Upper lobe of left lung (tissue), 6 donors: Measurements from ENCODE around the gene ZNF625. TPM values are rescaled to one million over a fixed set of nuclear protein-coding genes. Genes with fewer than 3 reads are reported as not detected.
A peak's percentile ranks its signal among the peaks of the same experiment; 100 is the strongest.

Experiments used
- ATAC-seq, 2 donors: fragments of 200-7000 bp; cut with Tn5 transposase; one replicate each; pipeline ENCODE4 v1.9.1; 2022; ENCODE audit warnings: mild to moderate bottlenecking in 2 of 2, moderate library complexity in 2 of 2; ENCODE audit not compliant: low FRiP score in 2 of 2
- DNase-seq, 2 donors: peaks; one replicate each; pipeline ENCODE4 v3.0.0-alpha.2; 2019 to 2020
- H3K27ac ChIP-seq, 4 donors: fragments of 200-600 bp; sonication (generic); one replicate each; pipeline ENCODE4 v1.5.1; 2016 to 2019
- H3K27me3 ChIP-seq, 4 donors: fragments of 200-600 bp; sonication (generic); one replicate each; pipeline ENCODE4 v1.5.1; 2017 to 2019
- H3K36me3 ChIP-seq, 4 donors: fragments of 200-600 bp; sonication (generic); one replicate each; pipeline ENCODE4 v1.5.1; 2016 to 2019
- H3K4me1 ChIP-seq, 4 donors: fragments of 200-600 bp; sonication (generic); one replicate each; pipeline ENCODE4 v1.5.1; 2018 to 2019
- H3K4me3 ChIP-seq, 4 donors: fragments of 200-600 bp; sonication (generic); one replicate each; pipeline ENCODE4 v1.5.1; 2017 to 2019; ENCODE audit warnings: mild to moderate bottlenecking in 2 of 4, moderate library complexity in 1 of 4
- H3K9me3 ChIP-seq, 4 donors: fragments of 200-600 bp; sonication (generic); one replicate each; pipeline ENCODE4 v1.5.1; 2018 to 2019
- EP300 ChIP-seq, 4 donors: sonication (generic); formaldehyde crosslinking; IDR thresholded peaks; one replicate each; pipeline ENCODE4 v1.5.1; 2017; ENCODE audit warnings: antibody characterized with exemption in 4 of 4, control low read depth in 2 of 4
- POLR2A ChIP-seq, 4 donors: fragments of 450-650 bp; IDR thresholded peaks; one replicate each; pipeline ENCODE4 v1.5.1; 2016 to 2017; ENCODE audit warnings: antibody characterized with exemption in 4 of 4, mild to moderate bottlenecking in 2 of 4
- POLR2AphosphoS5 ChIP-seq, 2 donors: sonication (generic); formaldehyde crosslinking; IDR thresholded peaks; one replicate each; pipeline ENCODE4 v1.5.1; 2017; ENCODE audit warnings: antibody characterized with exemption in 2 of 2
- WGBS, 2 donors: methylation state at CpG; one replicate each; pipeline ENCODE4 v1.1.5; 2017 to 2018; 5-methylcytosine and 5-hydroxymethylcytosine counted together
- total RNA-seq, 6 donors: library from RNA; depleted of rRNA in 4 of 6; stranded (reverse); fragments of >200 nt in 4 of 6; gene quantifications; one replicate each; pipeline versions ENCODE4 v1.1.0 to v1.2.1, GENCODE V29; 2016 to 2021
- TF ChIP-seq, protein P1 (sequence below), 6 experiments: fragments of 450-650 bp in 4 of 6; fragments of 200-600 bp in 2 of 6; sonication (generic) in 2 of 6; IDR thresholded peaks; one replicate each; pipeline ENCODE4 v1.5.1; 2016 to 2019; ENCODE audit warnings: antibody characterized with exemption in 6 of 6
- donor health status: DM: no; HTN: no; CAD: no; lungs with moderate emphysema.
- donor health status: DM: no; HTN: yes; CAD: no; lungs with severe emphysema.

The ZNF625 gene
- total RNA-seq, 6 donors from 2014 or later: 3.0 to 9.8 (median 5.0) TPM

DNA sequence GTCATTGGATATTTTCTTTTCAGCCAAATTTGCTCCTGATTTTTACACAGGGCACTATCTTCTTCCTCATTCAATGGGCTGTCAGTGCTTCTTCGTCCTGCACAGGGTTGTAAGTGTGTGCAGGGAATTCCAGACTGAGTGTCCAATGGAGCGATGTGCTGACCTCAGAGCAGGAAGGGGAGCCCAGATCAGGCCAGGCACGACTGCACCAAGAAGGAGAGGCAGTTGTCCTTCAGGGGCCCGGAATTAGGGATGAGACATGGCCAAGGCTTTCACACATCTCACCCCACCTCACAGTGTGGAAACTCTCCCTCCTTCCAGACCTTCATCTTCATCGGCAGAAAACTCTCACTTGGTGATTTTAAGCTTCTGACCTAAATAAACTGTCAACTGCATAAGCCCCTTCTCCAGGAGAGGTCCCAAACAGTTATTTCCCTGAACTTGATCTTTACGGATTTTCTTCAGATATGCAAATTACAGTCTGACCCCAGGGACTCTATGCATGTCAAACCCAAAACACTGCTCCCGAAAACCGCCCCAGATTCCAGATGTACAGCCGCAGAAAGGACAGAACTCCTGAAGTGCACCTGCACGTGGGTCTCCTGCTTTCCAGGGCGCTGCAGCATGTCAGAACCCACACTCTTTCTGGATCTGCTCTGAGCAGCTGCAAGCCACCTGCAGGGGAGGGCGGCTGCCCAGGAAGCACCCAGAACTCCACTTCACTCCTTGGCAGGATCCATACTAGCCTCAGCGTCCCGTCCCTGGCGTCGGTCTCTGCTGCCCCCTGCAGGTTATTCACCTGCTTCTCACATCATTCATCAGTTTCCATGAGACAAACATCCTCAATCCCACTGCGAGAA is 15.8 kb downstream of the ZNF625 start:
- Histone ChIP-seq H3K36me3 (peaks cover 3 to 31% (median 11%) of the 10 kb centered on the region in 4 donors), H3K27ac (peak overlapping the region; percentile 85 to 92 (median 90)), H3K4me1 (peaks cover 16 to 28% (median 24%) of the 10 kb centered on the region in 4 donors), H3K4me3 (peak overlapping the region in 3 of 4 donors; percentile 83 to 95 (median 85)), H3K27me3 (no peaks in the 10 kb centered on the region), H3K9me3 (peaks cover 0 to 8% (median 5%) of the 10 kb centered on the region in 4 donors)
- DNase-seq: peak; percentile 82 to 93
- ATAC-seq: peak; percentile 94 to 96
- TF ChIP-seq EP300 (IDR thresholded peaks at IDR 0.05): no peak
- TF ChIP-seq POLR2AphosphoS5 (IDR thresholded peaks at IDR 0.05): peak in 1 of 2 donors; percentile 18
- TF ChIP-seq, protein P1, sequence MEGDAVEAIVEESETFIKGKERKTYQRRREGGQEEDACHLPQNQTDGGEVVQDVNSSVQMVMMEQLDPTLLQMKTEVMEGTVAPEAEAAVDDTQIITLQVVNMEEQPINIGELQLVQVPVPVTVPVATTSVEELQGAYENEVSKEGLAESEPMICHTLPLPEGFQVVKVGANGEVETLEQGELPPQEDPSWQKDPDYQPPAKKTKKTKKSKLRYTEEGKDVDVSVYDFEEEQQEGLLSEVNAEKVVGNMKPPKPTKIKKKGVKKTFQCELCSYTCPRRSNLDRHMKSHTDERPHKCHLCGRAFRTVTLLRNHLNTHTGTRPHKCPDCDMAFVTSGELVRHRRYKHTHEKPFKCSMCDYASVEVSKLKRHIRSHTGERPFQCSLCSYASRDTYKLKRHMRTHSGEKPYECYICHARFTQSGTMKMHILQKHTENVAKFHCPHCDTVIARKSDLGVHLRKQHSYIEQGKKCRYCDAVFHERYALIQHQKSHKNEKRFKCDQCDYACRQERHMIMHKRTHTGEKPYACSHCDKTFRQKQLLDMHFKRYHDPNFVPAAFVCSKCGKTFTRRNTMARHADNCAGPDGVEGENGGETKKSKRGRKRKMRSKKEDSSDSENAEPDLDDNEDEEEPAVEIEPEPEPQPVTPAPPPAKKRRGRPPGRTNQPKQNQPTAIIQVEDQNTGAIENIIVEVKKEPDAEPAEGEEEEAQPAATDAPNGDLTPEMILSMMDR (IDR thresholded peaks at IDR 0.05): peak; percentile 86 to 96 (median 93)
- 4 to 11% methylated on average over 14 to 17 of the region's 17 CpGs for WGBS, 2 donors

DNA sequence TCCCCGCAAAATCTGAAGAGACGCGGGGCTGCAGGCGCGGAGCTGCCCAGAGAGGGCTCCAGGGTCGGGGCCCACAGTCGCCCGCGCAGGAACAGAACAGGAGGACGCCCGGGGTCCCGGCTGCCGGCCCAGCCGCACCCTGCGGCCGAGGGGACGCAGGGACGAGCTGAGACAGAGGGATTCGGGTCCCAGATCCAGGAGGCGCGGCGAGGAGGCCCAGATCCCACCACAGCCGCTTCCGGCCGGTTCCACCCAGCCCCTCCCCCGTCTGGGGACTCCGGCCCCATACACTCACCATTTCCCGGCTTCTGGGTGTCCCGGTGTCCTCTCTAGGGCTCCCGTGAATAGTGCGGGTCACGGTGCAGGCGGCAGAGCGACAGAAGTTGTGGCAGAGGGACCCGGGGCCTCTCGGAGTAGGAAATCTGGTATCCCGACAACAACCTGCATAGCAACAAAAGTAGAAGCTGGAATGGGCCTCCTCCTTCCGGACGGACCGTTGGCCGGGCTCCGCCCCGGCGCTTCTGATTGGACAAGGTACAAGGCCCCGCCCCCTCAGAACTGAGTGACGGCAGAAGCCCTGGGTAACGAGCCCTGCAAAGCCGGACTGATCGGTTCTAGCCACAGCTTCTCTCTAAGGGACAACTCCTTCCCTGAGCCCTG is 16.5 kb downstream of the ZNF625 start, which contains the start of gene ZNF20:
Gene ZNF20 (minus strand): TSS at position 466 of the 660 bp plus-strand sequence. CDS start 168 bp downstream, at position 298.
- Histone ChIP-seq H3K36me3 (peaks cover 4 to 31% (median 12%) of the 10 kb centered on the region in 4 donors), H3K27me3 (no peaks in the 10 kb centered on the region), H3K27ac (peak within 1 kb of the TSS; percentile 85 to 92 (median 90)), H3K4me3 (peak within 1 kb of the TSS; percentile 82 to 95 (median 84)), H3K4me1 (peaks cover 16 to 28% (median 24%) of the 10 kb centered on the region in 4 donors), H3K9me3 (peaks cover 0 to under 1% (median under 1%) of the 10 kb centered on the region in 4 donors)
- TF ChIP-seq POLR2AphosphoS5 (IDR thresholded peaks at IDR 0.05): peak; percentile 45 to 49
- TF ChIP-seq EP300 (IDR thresholded peaks at IDR 0.05): no peak
- TF ChIP-seq, protein P1 (IDR thresholded peaks at IDR 0.05): peak in 1 of 6 experiments; percentile 8
- peak in 3 of 4 donors; percentile 53 to 67 (median 61) for TF ChIP-seq POLR2A (IDR thresholded peaks at IDR 0.05)
- 0% methylated on average over 10 to 48 of the region's 49 CpGs for WGBS, 2 donors
- DNase-seq (peak; percentile 98), ATAC-seq (peak; percentile 99 to 100)

DNA sequence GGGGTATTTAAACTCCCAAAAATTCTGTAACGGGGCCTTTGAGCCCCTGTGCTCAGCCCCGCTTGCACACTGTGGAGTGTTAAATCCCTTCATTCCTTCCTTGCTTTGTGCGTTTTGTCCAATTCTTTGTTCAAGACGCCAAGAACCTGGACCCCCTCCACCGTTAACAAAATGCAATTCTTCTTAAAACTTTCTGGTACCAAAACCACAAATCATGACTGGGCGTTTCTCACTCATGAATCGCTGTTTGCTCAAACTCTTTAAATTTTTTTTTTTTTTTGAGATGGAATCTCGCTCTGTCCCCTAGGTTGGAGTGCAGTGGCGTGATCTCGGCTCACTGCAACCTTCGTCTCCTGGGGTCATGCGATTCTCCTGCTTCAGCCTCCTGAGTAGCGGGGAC is 17.3 kb downstream of the ZNF625 start:
- no peak for ATAC-seq
- peak overlapping the region; percentile 85 to 92 (median 90) for H3K27ac ChIP-seq

GRCh38 chr19:12137221-12137940 is 19.2 kb downstream of the ZNF625 start:
- Histone ChIP-seq H3K4me3 (no peak overlapping the region), H3K4me1 (peaks cover 16 to 28% (median 24%) of the 10 kb centered on the region in 4 donors), H3K9me3 (peaks cover 14 to 20% (median 19%) of the 10 kb centered on the region in 4 donors), H3K27ac (no peak overlapping the region), H3K36me3 (peaks cover 30 to 48% (median 32%) of the 10 kb centered on the region in 4 donors), H3K27me3 (no peaks in the 10 kb centered on the region)
- ATAC-seq (no peak), DNase-seq (no peak)
- no peak for TF ChIP-seq POLR2A (IDR thresholded peaks at IDR 0.05)
- no peak for TF ChIP-seq EP300 (IDR thresholded peaks at IDR 0.05)
- TF ChIP-seq, protein P1 (IDR thresholded peaks at IDR 0.05): peak in 4 of 6 experiments; percentile 12 to 48 (median 27)
- no peak for TF ChIP-seq POLR2AphosphoS5 (IDR thresholded peaks at IDR 0.05)
- 81% methylated on average over 7 of the region's 7 CpGs for WGBS, 2 donors

More for the DNA sequence above, 17.3 kb downstream of the ZNF625 start:
- H3K36me3 ChIP-seq: peaks cover 12 to 34% (median 15%) of the 10 kb centered on the region in 4 donors
- no peaks in the 10 kb centered on the region for H3K27me3 ChIP-seq
- peak overlapping the region; percentile 82 to 95 (median 84) for H3K4me3 ChIP-seq
- no peak for DNase-seq
- WGBS, 2 donors: 26 to 28% methylated on average over 13 of the region's 13 CpGs
- peaks cover 0 to 1% (median under 1%) of the 10 kb centered on the region in 4 donors for H3K9me3 ChIP-seq
- H3K4me1 ChIP-seq: peaks cover 16 to 28% (median 24%) of the 10 kb centered on the region in 4 donors
- TF ChIP-seq EP300 (IDR thresholded peaks at IDR 0.05) (no peak), POLR2AphosphoS5 (IDR thresholded peaks at IDR 0.05) (no peak), POLR2A (IDR thresholded peaks at IDR 0.05) (no peak)
- TF ChIP-seq, protein P1 (IDR thresholded peaks at IDR 0.05): no peak
